ENCODE measurements around the gene MICAL3.

DNA sequence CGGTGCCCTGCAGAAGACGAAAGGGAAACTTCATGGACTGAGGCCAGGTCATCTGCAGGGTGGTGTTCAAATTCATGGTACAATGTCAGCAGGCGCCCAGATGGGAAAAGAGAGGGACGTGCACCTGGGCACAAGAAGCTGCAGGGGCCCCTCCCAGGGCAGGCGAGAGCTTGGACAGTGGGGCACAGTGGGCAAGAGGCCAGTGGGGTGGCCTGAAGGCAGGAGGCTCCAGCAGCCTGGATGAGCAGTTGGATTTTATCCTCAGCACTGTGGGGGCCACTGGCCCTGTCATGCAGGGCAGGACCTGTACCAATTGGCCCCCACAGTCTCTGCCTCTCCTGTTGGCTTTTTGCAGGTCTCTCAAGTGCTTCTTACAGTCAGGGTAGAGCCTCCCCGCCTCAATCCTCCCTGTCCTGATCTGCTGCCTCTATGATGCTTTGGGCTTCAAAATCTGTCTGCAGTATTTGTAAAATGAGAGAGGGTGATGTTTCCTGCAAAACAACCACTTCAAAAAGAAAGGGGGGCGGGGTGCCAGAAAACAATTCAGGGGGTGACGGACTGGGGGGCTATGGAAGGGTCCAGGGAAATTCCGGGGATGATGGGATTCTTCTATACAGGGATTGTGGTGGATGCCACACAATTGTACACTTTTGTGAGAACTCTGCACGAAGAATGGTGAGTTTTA lies 248.4 kb downstream of the MICAL3 start:
- TF ChIP-seq, protein P1, sequence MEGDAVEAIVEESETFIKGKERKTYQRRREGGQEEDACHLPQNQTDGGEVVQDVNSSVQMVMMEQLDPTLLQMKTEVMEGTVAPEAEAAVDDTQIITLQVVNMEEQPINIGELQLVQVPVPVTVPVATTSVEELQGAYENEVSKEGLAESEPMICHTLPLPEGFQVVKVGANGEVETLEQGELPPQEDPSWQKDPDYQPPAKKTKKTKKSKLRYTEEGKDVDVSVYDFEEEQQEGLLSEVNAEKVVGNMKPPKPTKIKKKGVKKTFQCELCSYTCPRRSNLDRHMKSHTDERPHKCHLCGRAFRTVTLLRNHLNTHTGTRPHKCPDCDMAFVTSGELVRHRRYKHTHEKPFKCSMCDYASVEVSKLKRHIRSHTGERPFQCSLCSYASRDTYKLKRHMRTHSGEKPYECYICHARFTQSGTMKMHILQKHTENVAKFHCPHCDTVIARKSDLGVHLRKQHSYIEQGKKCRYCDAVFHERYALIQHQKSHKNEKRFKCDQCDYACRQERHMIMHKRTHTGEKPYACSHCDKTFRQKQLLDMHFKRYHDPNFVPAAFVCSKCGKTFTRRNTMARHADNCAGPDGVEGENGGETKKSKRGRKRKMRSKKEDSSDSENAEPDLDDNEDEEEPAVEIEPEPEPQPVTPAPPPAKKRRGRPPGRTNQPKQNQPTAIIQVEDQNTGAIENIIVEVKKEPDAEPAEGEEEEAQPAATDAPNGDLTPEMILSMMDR (IDR thresholded peaks at IDR 0.05): no peak
- TF ChIP-seq POLR2A (IDR thresholded peaks at IDR 0.05): no peak
